Stomach (tissue), 9 donors: Measurements from ENCODE around the gene TANGO2. TPM values are rescaled to one million over a fixed set of nuclear protein-coding genes. Genes with fewer than 3 reads are reported as not detected.

Experiments
- DNase-seq, 2 donors: peaks; one replicate each; pipeline versions ENCODE4 v3.0.0 to v3.0.0-alpha.2; 2013 to 2019
- H3K27ac ChIP-seq, 5 donors: fragments of 200-600 bp in 4 of 5; sonication (generic) in 4 of 5; one replicate each; pipeline ENCODE4 v1.5.1; 2013 to 2019; ENCODE audit warnings: mild to moderate bottlenecking in 1 of 5, moderate library complexity in 1 of 5
- H3K27me3 ChIP-seq, 3 donors: fragments of 200-600 bp; sonication (generic); one replicate each; pipeline ENCODE4 v1.5.1; 2017 to 2019; ENCODE audit warnings: mixed run types in 1 of 3
- H3K36me3 ChIP-seq, 4 donors: fragments of 200-600 bp; sonication (generic); 1 replicate in 3 of 4; 2 replicates in 1 of 4; pipeline ENCODE4 v1.5.1; 2016 to 2019
- H3K4me1 ChIP-seq, 4 donors: fragments of 200-600 bp; sonication (generic); one replicate each; pipeline ENCODE4 v1.5.1; 2016 to 2019
- H3K4me3 ChIP-seq, 4 donors: fragments of 200-600 bp; sonication (generic) in 3 of 4; one replicate each; pipeline ENCODE4 v1.5.1; 2016 to 2019; ENCODE audit warnings: mild to moderate bottlenecking in 1 of 4
- H3K9me3 ChIP-seq, 4 donors: fragments of 200-600 bp; sonication (generic); one replicate each; pipeline ENCODE4 v1.5.1; 2016 to 2019
- EP300 ChIP-seq: sonication (generic); formaldehyde crosslinking; IDR thresholded peaks from one replicate; pipeline ENCODE4 v1.6.1; 2017; ENCODE audit warnings: antibody characterized with exemption
- POLR2A ChIP-seq, 4 donors: fragments of 450-650 bp; IDR thresholded peaks; one replicate each; pipeline ENCODE4 v1.6.1; 2016; ENCODE audit warnings: antibody characterized with exemption in 4 of 4, control low read depth in 2 of 4, mild to moderate bottlenecking in 1 of 4, moderate library complexity in 1 of 4
- POLR2AphosphoS5 ChIP-seq, 3 donors: sonication (generic); formaldehyde crosslinking; IDR thresholded peaks; one replicate each; pipeline ENCODE4 v1.6.1; 2016; ENCODE audit warnings: antibody characterized with exemption in 3 of 3
- WGBS, 5 donors: extraction: QIAGEN DNeasy Blood & Tissue Kit in 3 of 5; methylation state at CpG; one replicate each; pipeline versions ENCODE4 v1.1.5 to v1.1.7; 2013 to 2018; 5-methylcytosine and 5-hydroxymethylcytosine counted together
- intact Hi-C: fragments of 100-400 bp; cut with DNase I; formaldehyde crosslinking; loops from one replicate; pipeline ENCODE4 v1.15.1; 2023; ENCODE audit warnings: low total_unique reads
- polyA plus RNA-seq, 3 donors: library from polyadenylated mRNA; stranded (reverse); fragments of 200-250 nt; gene quantifications; one replicate each; pipeline ENCODE4 v1.2.3, GENCODE V29; 2013
- total RNA-seq, 5 donors: library from RNA; depleted of rRNA; stranded (reverse); fragments of >200 nt; gene quantifications; one replicate each; pipeline versions ENCODE4 v1.1.0 to v1.2.3, GENCODE V29; 2014 to 2016
- TF ChIP-seq, protein P1 (sequence below), 7 experiments: fragments of 450-650 bp in 4 of 7; fragments of 200-600 bp in 3 of 7; sonication (generic) in 3 of 7; IDR thresholded peaks; one replicate each; pipeline ENCODE4 v1.5.1; 2016 to 2019; ENCODE audit warnings: antibody characterized with exemption in 7 of 7, control low read depth in 2 of 7, mild to moderate bottlenecking in 1 of 7
- donor health status: healthy with polysubstance abuse.
- donor health status: Bipolar disorder and iron deficiency.
- donor health status: healthy.

The TANGO2 gene
- total and polyA plus RNA-seq, 8 donors, result 13.8 to 38.8 (median 26.6) TPM

DNA sequence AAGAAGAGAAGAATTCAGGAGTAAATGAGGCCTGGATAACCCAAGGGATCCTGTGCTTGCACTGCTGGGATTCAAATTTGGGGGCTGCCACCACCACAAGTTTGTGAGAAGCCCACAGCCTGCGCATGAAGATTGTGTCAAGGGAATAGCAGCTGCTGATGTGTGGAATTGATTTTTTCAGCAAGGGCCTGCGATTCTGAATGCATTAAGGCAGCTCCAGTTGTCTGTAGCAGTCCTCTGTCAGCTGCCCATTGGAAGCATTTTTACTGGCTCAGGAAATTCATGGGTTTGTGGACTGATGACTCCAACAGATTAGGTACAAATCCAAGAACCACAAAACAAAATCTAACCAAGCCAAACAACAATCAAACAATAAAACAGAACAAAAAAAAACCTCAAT is 18.3 kb upstream of the TANGO2 start:
- Histone ChIP-seq H3K27ac (no peak overlapping the region), H3K36me3 (no peaks in the 10 kb centered on the region), H3K4me1 (peaks cover 0 to 26% (median 13%) of the 10 kb centered on the region in 4 donors), H3K4me3 (no peak overlapping the region), H3K27me3 (no peaks in the 10 kb centered on the region), H3K9me3 (peaks cover 0 to 6% (median 0%) of the 10 kb centered on the region in 4 donors)
- intact Hi-C loops, result no loop called here
- TF ChIP-seq, protein P1, sequence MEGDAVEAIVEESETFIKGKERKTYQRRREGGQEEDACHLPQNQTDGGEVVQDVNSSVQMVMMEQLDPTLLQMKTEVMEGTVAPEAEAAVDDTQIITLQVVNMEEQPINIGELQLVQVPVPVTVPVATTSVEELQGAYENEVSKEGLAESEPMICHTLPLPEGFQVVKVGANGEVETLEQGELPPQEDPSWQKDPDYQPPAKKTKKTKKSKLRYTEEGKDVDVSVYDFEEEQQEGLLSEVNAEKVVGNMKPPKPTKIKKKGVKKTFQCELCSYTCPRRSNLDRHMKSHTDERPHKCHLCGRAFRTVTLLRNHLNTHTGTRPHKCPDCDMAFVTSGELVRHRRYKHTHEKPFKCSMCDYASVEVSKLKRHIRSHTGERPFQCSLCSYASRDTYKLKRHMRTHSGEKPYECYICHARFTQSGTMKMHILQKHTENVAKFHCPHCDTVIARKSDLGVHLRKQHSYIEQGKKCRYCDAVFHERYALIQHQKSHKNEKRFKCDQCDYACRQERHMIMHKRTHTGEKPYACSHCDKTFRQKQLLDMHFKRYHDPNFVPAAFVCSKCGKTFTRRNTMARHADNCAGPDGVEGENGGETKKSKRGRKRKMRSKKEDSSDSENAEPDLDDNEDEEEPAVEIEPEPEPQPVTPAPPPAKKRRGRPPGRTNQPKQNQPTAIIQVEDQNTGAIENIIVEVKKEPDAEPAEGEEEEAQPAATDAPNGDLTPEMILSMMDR (IDR thresholded peaks at IDR 0.05), result no peak
- TF ChIP-seq POLR2AphosphoS5 (IDR thresholded peaks at IDR 0.05) (no peak), POLR2A (IDR thresholded peaks at IDR 0.05) (no peak)
- WGBS, 5 donors, result 81 to 93% (median 88%) methylated on average over 2 of the region's 2 CpGs
- no peak for DNase-seq

DNA sequence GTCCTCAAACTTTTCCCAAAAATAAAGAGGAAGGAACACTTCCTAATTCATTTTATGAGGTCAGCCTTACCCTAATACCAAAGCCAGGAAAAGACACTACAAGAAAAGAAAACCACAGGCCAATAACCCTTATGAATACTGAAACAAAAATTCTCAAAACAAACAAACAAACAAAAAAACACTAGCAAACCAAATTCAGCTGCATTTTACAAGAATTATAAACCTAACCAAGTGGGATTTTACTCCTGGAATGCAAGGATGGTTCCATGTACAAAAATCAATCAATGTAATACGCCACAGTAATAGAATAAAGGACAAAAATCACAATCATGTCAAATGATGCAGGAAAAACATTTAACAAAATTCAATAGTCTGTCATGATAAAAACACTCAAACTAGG is 17.6 kb upstream of the TANGO2 start:
- peaks cover 0 to 6% (median 0%) of the 10 kb centered on the region in 4 donors for H3K9me3 ChIP-seq
- H3K4me1 ChIP-seq, result peaks cover 0 to 20% (median 11%) of the 10 kb centered on the region in 4 donors
- WGBS, 5 donors, result 95 to 100% (median 96%) methylated on average over 1 of the region's 1 CpG
- no peak for TF ChIP-seq POLR2AphosphoS5 (IDR thresholded peaks at IDR 0.05)
- no peak for TF ChIP-seq EP300
- TF ChIP-seq POLR2A (IDR thresholded peaks at IDR 0.05), result no peak
- TF ChIP-seq, protein P1 (IDR thresholded peaks at IDR 0.05), result no peak
- no peaks in the 10 kb centered on the region for H3K27me3 ChIP-seq
- no peak overlapping the region for H3K4me3 ChIP-seq
- intact Hi-C loops, result no loop called here
- no peaks in the 10 kb centered on the region for H3K36me3 ChIP-seq
- no peak overlapping the region for H3K27ac ChIP-seq
- no peak for DNase-seq

DNA sequence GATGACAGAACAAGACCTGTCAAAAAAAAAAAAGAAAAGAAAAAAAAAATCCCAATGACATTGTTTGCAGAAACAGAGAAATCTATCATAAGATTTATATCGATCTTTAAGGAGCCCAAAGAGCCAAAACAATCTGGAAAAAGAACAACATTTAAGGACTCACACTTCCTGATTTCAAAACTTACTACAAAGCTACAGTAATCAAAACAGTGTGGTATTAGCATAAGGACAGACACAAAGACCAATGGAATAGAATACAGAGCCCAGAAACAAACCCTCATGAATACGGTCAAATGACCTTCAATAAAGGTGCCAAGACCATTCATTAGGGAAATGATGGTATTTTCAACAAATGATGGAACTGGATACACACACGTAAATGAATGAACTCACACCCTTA is 16.4 kb upstream of the TANGO2 start:
- Histone ChIP-seq H3K9me3 (peaks cover 0 to 6% (median 0%) of the 10 kb centered on the region in 4 donors), H3K4me3 (no peak overlapping the region), H3K36me3 (no peaks in the 10 kb centered on the region), H3K27ac (no peak overlapping the region), H3K27me3 (no peaks in the 10 kb centered on the region), H3K4me1 (peaks cover 0 to 8% (median 2%) of the 10 kb centered on the region in 4 donors)
- 92 to 98% (median 95%) methylated on average over 3 of the region's 3 CpGs for WGBS, 5 donors
- TF ChIP-seq POLR2A (IDR thresholded peaks at IDR 0.05) (no peak), POLR2AphosphoS5 (IDR thresholded peaks at IDR 0.05) (no peak), EP300 (no peak)
- TF ChIP-seq, protein P1 (IDR thresholded peaks at IDR 0.05), result no peak
- DNase-seq, result no peak
- intact Hi-C loops, result no loop called here

DNA sequence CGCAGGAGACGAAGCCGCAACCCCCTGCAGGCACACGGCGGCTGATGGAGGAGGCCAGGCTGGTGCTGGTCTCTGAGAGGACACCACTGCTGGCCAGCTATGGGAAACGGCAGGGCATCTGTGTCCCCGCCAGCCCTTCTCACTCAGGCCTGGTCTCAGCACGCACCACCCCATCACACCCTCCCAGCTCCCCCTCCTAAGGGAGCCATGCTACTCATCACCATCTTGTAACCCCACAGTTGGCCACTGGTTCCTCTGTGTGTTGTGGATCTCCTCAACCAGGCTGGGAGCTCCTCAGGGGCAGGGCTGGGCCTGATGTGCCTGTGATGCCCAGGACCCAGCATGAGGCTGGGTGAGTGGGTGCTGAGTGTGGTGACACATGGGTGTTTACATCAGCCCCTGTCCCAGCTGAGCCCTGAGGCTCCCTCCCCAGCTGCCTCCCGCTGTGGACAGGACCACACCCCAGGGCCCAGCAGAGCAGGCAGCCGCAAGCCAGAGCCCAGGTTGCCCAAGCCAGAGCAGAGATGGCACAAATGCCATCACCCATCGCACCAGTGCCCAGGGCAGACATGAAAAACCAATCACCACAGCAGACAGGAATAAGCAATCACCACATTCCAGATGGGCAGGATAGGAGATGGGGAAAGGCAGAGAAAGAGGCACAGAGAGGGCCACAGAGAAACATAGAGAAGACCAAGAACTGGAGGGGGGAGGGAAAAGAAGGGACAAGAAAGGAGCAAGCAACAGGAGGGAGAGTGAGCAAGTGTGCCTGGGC is 12.5 kb upstream of the TANGO2 start:
- no peak overlapping the region for H3K4me3 ChIP-seq
- intact Hi-C loops, result no loop called here
- WGBS, 5 donors, result 86 to 94% (median 91%) methylated on average over 10 to 11 of the region's 11 CpGs
- peaks cover 0 to 6% (median 0%) of the 10 kb centered on the region in 4 donors for H3K9me3 ChIP-seq
- H3K4me1 ChIP-seq, result peaks cover 0 to 11% (median 1%) of the 10 kb centered on the region in 4 donors
- no peak for DNase-seq
- TF ChIP-seq EP300, result no peak
- TF ChIP-seq, protein P1 (IDR thresholded peaks at IDR 0.05), result no peak
- H3K27ac ChIP-seq, result no peak overlapping the region
- H3K27me3 ChIP-seq, result no peaks in the 10 kb centered on the region
- H3K36me3 ChIP-seq, result no peaks in the 10 kb centered on the region
